ENCODE results near the gene ZNF687. TPM values are rescaled to one million over a fixed set of nuclear protein-coding genes. Genes with fewer than 3 reads are reported as not detected.

Gene ZNF687
- polyA plus RNA-seq, 1 of the 3 experiments (the other 2 are of a cell fraction) = 15.8 TPM

DNA sequence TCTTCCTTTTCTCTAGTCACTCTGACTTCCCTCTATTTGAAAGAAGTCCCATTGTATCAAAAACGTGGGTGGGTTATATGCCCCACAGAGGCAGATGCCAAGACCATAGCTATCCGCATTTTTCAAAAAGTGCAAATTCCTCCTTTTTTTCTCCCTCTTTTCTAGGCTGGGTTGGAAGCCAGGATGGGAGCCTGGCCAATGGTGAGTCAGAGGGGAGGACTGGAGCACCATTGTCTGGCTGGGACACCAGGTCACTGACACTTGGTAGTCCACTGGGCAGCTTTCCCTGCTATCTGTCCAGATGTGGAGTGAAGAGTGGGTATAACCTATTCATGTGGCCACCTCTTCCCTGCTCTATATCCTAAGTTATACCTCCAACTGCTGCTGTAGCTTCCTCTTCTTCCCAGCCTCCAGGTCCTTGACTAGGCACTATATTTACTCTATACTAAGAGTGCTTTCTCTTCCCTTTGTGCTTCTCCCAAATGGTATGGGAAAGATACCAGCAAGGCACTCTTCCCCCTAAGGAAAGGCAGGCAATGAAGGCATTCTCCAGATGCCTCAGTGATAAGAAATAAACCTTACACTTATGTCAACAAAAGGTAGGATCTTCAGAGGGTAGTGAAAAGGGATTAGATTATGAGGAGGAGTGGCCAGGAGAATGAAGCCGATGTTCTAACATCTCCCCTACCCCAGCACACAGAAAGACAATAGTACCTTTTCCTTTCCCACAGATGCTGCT lies 32.2 kb downstream of the ZNF687 start (continued):
- TF ChIP-seq, protein P1, sequence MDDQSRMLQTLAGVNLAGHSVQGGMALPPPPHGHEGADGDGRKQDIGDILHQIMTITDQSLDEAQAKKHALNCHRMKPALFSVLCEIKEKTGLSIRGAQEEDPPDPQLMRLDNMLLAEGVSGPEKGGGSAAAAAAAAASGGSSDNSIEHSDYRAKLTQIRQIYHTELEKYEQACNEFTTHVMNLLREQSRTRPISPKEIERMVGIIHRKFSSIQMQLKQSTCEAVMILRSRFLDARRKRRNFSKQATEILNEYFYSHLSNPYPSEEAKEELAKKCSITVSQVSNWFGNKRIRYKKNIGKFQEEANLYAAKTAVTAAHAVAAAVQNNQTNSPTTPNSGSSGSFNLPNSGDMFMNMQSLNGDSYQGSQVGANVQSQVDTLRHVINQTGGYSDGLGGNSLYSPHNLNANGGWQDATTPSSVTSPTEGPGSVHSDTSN (IDR thresholded peaks at IDR 0.05) = peak; percentile 39; the same call in 1 of the 2 replicates
- no peak for TF ChIP-seq GABPA (IDR thresholded peaks at IDR 0.05; ENCODE audit: low read depth)
- peak; percentile 36; the same call in 1 of the 2 replicates for TF ChIP-seq POLR2AphosphoS5 (IDR thresholded peaks at IDR 0.05; ENCODE audit: low read depth, low read length)
- peak; percentile 94 for TF ChIP-seq NFIC (IDR thresholded peaks at IDR 0.05; ENCODE audit: borderline replicate concordance)

- no peaks in the 10 kb centered on the region for H3K9me3 ChIP-seq
- no peaks in the 10 kb centered on the region for H3K27me3 ChIP-seq (ENCODE audit: insufficient read depth)
- H3K4me2 ChIP-seq = no peak overlapping the region
- 87% methylated on average over 13 of the region's 17 CpGs for WGBS (ENCODE audit: low lambda C conversion rate)
- H4K20me1 ChIP-seq (ENCODE audit: insufficient read depth) = peaks cover 10% of the 10 kb centered on the region
- no peak overlapping the region for H2AFZ ChIP-seq (ENCODE audit: low read depth)
- no peak overlapping the region for H3K27ac ChIP-seq (ENCODE audit: low read depth in 2 of 2, low read length in 1 of 2)
- H3K4me3 ChIP-seq (ENCODE audit: low read depth in 2 of 2, low read length in 1 of 2) = no peak overlapping the region
- H3K36me3 ChIP-seq (replicated peaks in 1 of 2; ENCODE audit: control insufficient read depth in 1 of 2, insufficient read depth in 2 of 2, low read length in 1 of 2) = peaks cover 30 to 44% of the 10 kb centered on the region in 2 experiments
- ChIA-PET POLR2A (no interaction called here), CTCF (interaction anchor here (1.2 to 1.6 kb wide), 3 partner anchors 15 to 83 kb away, joined by 3 to 8 read pairs (median 6); partner anchors contain the start of gene PSMB4)
- no peak for DNase-seq
- no peak overlapping the region for H3K9ac ChIP-seq
- H3K9me2 ChIP-seq = no peaks in the 10 kb centered on the region
- H3K4me1 ChIP-seq (ENCODE audit: control insufficient read depth in 1 of 2, insufficient read depth in 2 of 2, low read depth in 1 of 2, low read length in 1 of 2) = peaks cover 9 to 33% of the 10 kb centered on the region in 2 experiments
- H3F3A ChIP-seq (replicated peaks; ENCODE audit: insufficient read depth) = peaks cover 40% of the 10 kb centered on the region
- no peak for TF ChIP-seq RFX5 (IDR thresholded peaks at IDR 0.05; ENCODE audit: low read length)
- no peak for TF ChIP-seq JUND (IDR thresholded peaks at IDR 0.05)
- no peak for TF ChIP-seq MAX (IDR thresholded peaks at IDR 0.05; ENCODE audit: low read depth)
- no peak for TF ChIP-seq YY1 (IDR thresholded peaks at IDR 0.05; ENCODE audit: low read depth)
- no peak for TF ChIP-seq NRF1 (IDR thresholded peaks at IDR 0.05; ENCODE audit: low read depth, low read length)
- TF ChIP-seq MXI1 (IDR thresholded peaks at IDR 0.05; ENCODE audit: low read depth, low read length) = no peak
- H3K79me2 ChIP-seq (ENCODE audit: insufficient read depth) = peaks cover 46% of the 10 kb centered on the region
Measured at GRCh38 chr1:151315565-151316235, 33.6 kb downstream of the ZNF687 start.

DNA sequence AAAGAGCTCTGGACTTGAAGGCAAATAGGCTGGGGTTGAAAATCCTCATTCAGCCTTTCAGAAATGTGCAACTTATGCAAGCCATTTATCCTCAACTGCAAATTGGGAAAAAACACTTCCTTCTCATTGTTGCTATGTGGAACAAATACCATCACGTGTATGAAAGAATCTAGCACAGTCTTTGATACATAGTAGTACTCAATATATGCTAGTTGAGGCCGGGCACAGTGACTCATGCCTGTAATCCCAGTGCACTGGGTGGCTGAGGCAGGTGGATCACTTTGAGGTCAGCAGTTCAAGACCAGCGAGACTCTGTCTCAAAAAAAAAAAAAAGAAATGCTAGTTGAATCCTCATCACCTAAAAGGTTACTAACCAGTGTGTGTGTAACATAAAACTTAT lies 36.9 kb downstream of the ZNF687 start:
- H3K4me3 ChIP-seq (ENCODE audit: low read depth in 2 of 2, low read length in 1 of 2) = no peak overlapping the region
- no peak overlapping the region for H2AFZ ChIP-seq (ENCODE audit: low read depth)
- H3F3A ChIP-seq (replicated peaks; ENCODE audit: insufficient read depth) = peaks cover 27% of the 10 kb centered on the region
- no peak overlapping the region for H3K27ac ChIP-seq (ENCODE audit: low read depth in 2 of 2, low read length in 1 of 2)
- WGBS (ENCODE audit: low lambda C conversion rate) = 74% methylated on average over 3 of the region's 3 CpGs
- no peaks in the 10 kb centered on the region for H3K9me3 ChIP-seq
- ChIA-PET POLR2A (no interaction called here), CTCF (interaction anchor here (2.0 to 16.4 kb wide), 2 partner anchors 18 to 23 kb away, joined by 6 to 142 read pairs; no protein-coding TSS in a partner anchor)
- H3K36me3 ChIP-seq (replicated peaks in 1 of 2; ENCODE audit: control insufficient read depth in 1 of 2, insufficient read depth in 2 of 2, low read length in 1 of 2) = peaks cover 45 to 48% of the 10 kb centered on the region in 2 experiments
- no peak for DNase-seq
- no peak overlapping the region for H3K9ac ChIP-seq
- H3K79me2 ChIP-seq (ENCODE audit: insufficient read depth) = peaks cover 56% of the 10 kb centered on the region
- H4K20me1 ChIP-seq (ENCODE audit: insufficient read depth) = 0 out of 2 replicates have a peak, but pooled peaks cover 3% of the 10 kb centered on the region
- H3K4me2 ChIP-seq = no peak overlapping the region
- no peaks in the 10 kb centered on the region for H3K9me2 ChIP-seq
- peaks cover 4 to 6% of the 10 kb centered on the region in 2 experiments; a peak in 3 of 4 replicates for H3K4me1 ChIP-seq (ENCODE audit: control insufficient read depth in 1 of 2, insufficient read depth in 2 of 2, low read depth in 1 of 2, low read length in 1 of 2)
- H3K27me3 ChIP-seq (ENCODE audit: insufficient read depth) = no peaks in the 10 kb centered on the region
- no peak for TF ChIP-seq TEAD4 (IDR thresholded peaks at IDR 0.05; ENCODE audit: borderline replicate concordance, insufficient read depth)
- TF ChIP-seq, protein P2, sequence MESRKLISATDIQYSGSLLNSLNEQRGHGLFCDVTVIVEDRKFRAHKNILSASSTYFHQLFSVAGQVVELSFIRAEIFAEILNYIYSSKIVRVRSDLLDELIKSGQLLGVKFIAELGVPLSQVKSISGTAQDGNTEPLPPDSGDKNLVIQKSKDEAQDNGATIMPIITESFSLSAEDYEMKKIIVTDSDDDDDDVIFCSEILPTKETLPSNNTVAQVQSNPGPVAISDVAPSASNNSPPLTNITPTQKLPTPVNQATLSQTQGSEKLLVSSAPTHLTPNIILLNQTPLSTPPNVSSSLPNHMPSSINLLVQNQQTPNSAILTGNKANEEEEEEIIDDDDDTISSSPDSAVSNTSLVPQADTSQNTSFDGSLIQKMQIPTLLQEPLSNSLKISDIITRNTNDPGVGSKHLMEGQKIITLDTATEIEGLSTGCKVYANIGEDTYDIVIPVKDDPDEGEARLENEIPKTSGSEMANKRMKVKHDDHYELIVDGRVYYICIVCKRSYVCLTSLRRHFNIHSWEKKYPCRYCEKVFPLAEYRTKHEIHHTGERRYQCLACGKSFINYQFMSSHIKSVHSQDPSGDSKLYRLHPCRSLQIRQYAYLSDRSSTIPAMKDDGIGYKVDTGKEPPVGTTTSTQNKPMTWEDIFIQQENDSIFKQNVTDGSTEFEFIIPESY (IDR thresholded peaks at IDR 0.05; ENCODE audit: borderline replicate concordance, low read depth) = no peak
- TF ChIP-seq, protein P3, sequence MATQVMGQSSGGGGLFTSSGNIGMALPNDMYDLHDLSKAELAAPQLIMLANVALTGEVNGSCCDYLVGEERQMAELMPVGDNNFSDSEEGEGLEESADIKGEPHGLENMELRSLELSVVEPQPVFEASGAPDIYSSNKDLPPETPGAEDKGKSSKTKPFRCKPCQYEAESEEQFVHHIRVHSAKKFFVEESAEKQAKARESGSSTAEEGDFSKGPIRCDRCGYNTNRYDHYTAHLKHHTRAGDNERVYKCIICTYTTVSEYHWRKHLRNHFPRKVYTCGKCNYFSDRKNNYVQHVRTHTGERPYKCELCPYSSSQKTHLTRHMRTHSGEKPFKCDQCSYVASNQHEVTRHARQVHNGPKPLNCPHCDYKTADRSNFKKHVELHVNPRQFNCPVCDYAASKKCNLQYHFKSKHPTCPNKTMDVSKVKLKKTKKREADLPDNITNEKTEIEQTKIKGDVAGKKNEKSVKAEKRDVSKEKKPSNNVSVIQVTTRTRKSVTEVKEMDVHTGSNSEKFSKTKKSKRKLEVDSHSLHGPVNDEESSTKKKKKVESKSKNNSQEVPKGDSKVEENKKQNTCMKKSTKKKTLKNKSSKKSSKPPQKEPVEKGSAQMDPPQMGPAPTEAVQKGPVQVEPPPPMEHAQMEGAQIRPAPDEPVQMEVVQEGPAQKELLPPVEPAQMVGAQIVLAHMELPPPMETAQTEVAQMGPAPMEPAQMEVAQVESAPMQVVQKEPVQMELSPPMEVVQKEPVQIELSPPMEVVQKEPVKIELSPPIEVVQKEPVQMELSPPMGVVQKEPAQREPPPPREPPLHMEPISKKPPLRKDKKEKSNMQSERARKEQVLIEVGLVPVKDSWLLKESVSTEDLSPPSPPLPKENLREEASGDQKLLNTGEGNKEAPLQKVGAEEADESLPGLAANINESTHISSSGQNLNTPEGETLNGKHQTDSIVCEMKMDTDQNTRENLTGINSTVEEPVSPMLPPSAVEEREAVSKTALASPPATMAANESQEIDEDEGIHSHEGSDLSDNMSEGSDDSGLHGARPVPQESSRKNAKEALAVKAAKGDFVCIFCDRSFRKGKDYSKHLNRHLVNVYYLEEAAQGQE (IDR thresholded peaks at IDR 0.05; ENCODE audit: low read depth, low read length) = no peak
- no peak for TF ChIP-seq YY1 (IDR thresholded peaks at IDR 0.05; ENCODE audit: low read depth)
- TF ChIP-seq SIN3A (IDR thresholded peaks at IDR 0.05; ENCODE audit: borderline replicate concordance, low read depth, low read length) = no peak
- TF ChIP-seq POLR2AphosphoS5 (IDR thresholded peaks at IDR 0.05; ENCODE audit: low read depth, low read length) = no peak
- TF ChIP-seq RAD21 (IDR thresholded peaks at IDR 0.05; ENCODE audit: low read length) = no peak
- no peak for TF ChIP-seq SMC3 (IDR thresholded peaks at IDR 0.05; ENCODE audit: low read depth, low read length)
